ENCODE measurements around the gene SMARCD2.

- TF ChIP-seq CTCF (IDR thresholded peaks at IDR 0.05; ENCODE audit: insufficient read depth, low read length) (no peak), SPI1 (IDR thresholded peaks at IDR 0.05; ENCODE audit: borderline replicate concordance, low read depth) (no peak), POLR2AphosphoS5 (IDR thresholded peaks at IDR 0.05; ENCODE audit: low read depth) (no peak), REST (IDR thresholded peaks at IDR 0.05; ENCODE audit: insufficient replicate concordance, low read depth) (no peak), GABPA (IDR thresholded peaks at IDR 0.05; ENCODE audit: low read depth) (no peak)
These were observed 16.8 kb upstream of the SMARCD2 start for GRCh38 chr17:63859257-63859656.
